D721Med (cell line): ENCODE data around the gene MTHFD1.

Experiments
- DNase-seq: peaks from one replicate; pipeline ENCODE4 v3.0.0; 2011; ENCODE audit warnings: low spot score; ENCODE audit not compliant: insufficient read length
- FAIRE-seq: peaks from 2 replicates; lab custom pipeline; 2011; peaks lifted over from hg19 to GRCh38; lab: Jason Lieb, UNC
- TF ChIP-seq, protein P1 (sequence below): IDR thresholded peaks from 2 replicates; pipeline ENCODE4 v1.5.1; 2012; ENCODE audit warnings: mild to moderate bottlenecking, control low read depth; ENCODE audit not compliant: insufficient read depth; ENCODE audit errors: missing control alignments

Gene MTHFD1

DNA sequence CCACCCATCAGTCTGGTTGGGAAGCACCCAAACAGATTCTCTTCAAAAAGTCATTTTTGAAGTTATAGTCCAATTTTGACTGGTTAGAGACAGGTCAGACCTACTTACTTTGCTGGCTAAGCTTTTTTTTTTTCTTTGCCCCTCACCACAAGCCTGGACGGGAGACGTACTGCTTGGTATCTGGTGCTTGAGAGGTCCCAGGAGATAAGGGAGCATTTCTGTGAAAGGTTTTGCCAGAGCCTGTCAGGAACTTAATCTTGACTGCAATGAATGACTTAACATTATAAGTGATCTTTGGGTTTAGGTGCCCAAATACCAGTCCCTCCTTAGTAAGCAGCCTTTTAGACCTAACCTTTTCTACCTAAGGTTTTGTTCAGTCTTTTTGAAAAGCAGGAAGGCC, 6.3 kb downstream of the MTHFD1 start:
- TF ChIP-seq, protein P1, sequence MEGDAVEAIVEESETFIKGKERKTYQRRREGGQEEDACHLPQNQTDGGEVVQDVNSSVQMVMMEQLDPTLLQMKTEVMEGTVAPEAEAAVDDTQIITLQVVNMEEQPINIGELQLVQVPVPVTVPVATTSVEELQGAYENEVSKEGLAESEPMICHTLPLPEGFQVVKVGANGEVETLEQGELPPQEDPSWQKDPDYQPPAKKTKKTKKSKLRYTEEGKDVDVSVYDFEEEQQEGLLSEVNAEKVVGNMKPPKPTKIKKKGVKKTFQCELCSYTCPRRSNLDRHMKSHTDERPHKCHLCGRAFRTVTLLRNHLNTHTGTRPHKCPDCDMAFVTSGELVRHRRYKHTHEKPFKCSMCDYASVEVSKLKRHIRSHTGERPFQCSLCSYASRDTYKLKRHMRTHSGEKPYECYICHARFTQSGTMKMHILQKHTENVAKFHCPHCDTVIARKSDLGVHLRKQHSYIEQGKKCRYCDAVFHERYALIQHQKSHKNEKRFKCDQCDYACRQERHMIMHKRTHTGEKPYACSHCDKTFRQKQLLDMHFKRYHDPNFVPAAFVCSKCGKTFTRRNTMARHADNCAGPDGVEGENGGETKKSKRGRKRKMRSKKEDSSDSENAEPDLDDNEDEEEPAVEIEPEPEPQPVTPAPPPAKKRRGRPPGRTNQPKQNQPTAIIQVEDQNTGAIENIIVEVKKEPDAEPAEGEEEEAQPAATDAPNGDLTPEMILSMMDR, result no peak
- FAIRE-seq (no peak), DNase-seq (no peak)

DNA sequence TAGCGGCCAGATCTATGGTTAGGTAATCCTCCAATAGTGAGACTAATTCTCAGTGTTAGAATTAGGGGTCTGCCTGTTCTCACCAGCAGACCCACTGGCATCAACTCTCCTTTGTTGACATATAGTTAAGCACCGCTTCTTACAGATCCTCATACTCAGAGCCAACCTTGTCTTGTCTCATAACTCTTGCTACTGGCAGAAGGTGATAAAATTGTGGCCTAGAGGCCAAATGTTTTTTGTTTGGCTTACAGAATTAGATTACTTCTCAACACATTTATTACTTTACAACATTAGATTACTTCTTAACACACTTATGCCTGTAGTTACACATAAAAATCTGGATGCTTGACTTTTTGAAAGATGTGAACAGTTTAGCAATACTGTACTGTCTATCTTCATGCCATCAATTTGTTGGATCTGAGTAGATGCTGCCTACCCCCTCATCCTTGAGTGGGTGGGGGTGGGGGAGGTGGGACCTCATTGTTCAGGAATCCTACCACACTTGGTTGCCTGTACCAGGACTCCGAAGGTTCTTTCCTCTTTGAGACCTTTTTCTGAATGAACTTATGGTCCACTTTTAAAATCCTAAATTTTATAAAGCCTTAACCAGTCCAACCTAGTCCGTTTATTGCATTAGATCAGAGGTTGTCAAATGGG, 7.0 kb downstream of the MTHFD1 start:
- TF ChIP-seq, protein P1, result no peak
- FAIRE-seq, result no peak
- DNase-seq, result no peak

DNA sequence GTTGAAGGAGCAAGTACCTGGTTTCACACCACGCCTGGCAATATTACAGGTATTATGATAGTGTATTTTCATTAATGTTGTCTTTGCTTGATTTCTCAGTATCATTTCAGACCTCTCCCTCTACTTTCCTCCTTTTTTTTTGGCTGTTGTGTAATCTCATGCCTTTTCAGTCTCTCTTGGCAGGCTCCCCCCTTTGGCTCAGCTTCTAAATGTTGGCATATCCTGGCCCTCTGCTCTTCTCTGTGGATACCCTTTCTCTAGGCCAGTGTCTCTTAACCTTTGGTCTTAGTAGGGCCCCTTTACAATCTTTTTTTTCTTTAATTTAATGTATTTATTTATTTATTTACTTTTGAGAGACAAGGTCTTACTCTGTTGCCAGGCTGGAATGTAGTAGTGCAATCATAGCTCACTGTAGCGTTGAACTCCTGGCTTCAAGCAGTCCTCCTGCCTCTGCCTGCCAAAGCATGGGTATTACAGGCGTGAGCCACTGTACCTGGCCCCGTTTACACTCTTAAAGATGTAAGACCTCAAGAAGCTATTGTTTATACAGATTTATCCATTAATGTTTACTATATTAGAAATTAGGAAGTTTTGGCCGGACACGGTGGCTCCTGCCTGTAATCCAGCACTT, 12.8 kb downstream of the MTHFD1 start:
- TF ChIP-seq, protein P1, result no peak
- FAIRE-seq, result no peak
- no peak for DNase-seq

DNA sequence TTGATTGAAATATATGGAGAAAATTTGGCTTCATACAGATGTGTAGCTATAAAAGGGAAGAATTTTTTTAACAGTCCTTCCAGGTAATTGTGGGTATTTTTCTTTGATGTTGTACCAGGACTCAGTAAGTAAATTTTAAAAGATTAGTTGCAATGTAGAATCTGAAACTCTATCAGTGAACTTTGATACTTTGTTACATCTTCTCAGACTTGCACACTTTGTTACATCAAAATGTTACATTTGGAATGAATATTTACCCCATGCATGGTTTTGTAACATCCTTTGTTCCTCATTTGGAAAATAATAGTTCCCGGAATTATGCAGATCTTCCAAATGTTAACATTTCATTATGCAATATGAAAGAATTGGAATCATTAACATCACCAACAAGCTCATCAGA, 13.8 kb downstream of the MTHFD1 start:
- FAIRE-seq, result no peak
- TF ChIP-seq, protein P1, result no peak

DNA sequence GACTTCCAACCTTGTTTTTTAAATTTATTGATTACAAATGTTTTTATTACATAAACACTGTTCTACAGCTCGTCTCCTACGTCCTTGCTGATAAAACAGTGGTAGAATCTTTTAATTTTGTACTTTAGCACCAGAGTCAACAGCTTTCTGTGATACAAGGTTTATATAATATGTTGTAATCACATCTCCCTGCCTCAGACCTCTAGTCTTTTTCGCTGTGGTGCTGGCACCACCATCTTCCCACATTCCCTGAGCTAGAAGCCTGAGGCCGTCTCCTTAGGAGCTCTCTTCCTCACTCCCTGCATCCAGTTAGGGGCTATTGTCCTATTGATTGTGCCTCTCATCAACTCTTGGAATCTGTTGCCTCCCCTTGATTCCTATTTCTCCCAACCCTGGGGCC, 17.1 kb downstream of the MTHFD1 start:
- no peak for DNase-seq
- FAIRE-seq, result no peak
- TF ChIP-seq, protein P1, result no peak

More for the DNA sequence above, 13.8 kb downstream of the MTHFD1 start:
- no peak for DNase-seq

DNA sequence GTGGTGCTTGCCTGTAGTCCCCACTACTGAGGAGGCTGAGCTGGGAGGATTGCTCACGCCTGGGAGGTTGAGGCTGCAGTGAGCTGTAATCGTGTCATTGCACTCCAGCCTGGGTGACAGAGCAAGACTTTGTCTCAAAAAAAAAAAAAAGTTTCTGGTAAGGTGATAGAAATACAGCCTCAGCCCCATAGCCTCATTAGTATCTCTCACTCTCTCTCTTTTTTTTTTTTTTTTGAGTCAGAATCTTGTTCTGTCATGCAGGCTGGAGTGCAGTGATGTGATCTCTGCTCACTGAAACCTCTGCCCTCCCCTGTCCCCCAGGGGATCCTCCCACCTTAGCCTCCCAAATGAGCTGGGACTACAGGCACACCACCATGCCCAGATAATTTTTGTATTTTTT, 19.2 kb downstream of the MTHFD1 start:
- FAIRE-seq, result no peak
- TF ChIP-seq, protein P1, result no peak
- no peak for DNase-seq
